Measurements from ENCODE around the gene MYH10.

MYH10 gene

GRCh38 chr17:8468127-8468526 lies 162.4 kb downstream of the MYH10 start:
- DNase-seq = no peak

- no peak for DNase-seq
These were observed 163.0 kb downstream of the MYH10 start for GRCh38 chr17:8467527-8467926.

- DNase-seq = no peak
These were observed 163.7 kb downstream of the MYH10 start for GRCh38 chr17:8466873-8467272.

- DNase-seq = no peak
These were observed 164.1 kb downstream of the MYH10 start for GRCh38 chr17:8466456-8466855.

- DNase-seq = no peak
These were observed 164.8 kb downstream of the MYH10 start for GRCh38 chr17:8465759-8466158.

- no peak for DNase-seq
These were observed 165.2 kb downstream of the MYH10 start for GRCh38 chr17:8465356-8465755.

- no peak for DNase-seq
These were observed 165.6 kb downstream of the MYH10 start for GRCh38 chr17:8464941-8465340.

GRCh38 chr17:8463099-8463498 lies 167.4 kb downstream of the MYH10 start:
- no peak for DNase-seq

- DNase-seq = no peak
These were observed 168.0 kb downstream of the MYH10 start for GRCh38 chr17:8462564-8462963.

- DNase-seq = no peak
These were observed 170.7 kb downstream of the MYH10 start for GRCh38 chr17:8459831-8460230.

- no peak for DNase-seq
These were observed 171.4 kb downstream of the MYH10 start for GRCh38 chr17:8459107-8459506.

GRCh38 chr17:8458128-8458527 lies 172.4 kb downstream of the MYH10 start:
- DNase-seq = no peak

- DNase-seq = no peak
These were observed 174.8 kb downstream of the MYH10 start for GRCh38 chr17:8455665-8456209.

- DNase-seq = no peak
These were observed 177.2 kb downstream of the MYH10 start for GRCh38 chr17:8453326-8453725.

GRCh38 chr17:8451933-8452614 lies 178.5 kb downstream of the MYH10 start:
- DNase-seq = no peak

- no peak for DNase-seq
These were observed 182.2 kb downstream of the MYH10 start for GRCh38 chr17:8448310-8448709.

GRCh38 chr17:8447799-8448198 lies 182.7 kb downstream of the MYH10 start:
- no peak for DNase-seq

- no peak for DNase-seq
These were observed 185.0 kb downstream of the MYH10 start for GRCh38 chr17:8445536-8445935.

GRCh38 chr17:8444494-8444893 lies 186.0 kb downstream of the MYH10 start:
- DNase-seq = no peak

- no peak for DNase-seq
These were observed 186.8 kb downstream of the MYH10 start for GRCh38 chr17:8443756-8444155.

- no peak for DNase-seq
These were observed 188.2 kb downstream of the MYH10 start for GRCh38 chr17:8442310-8442709.

- no peak for DNase-seq
These were observed 188.8 kb downstream of the MYH10 start for GRCh38 chr17:8441690-8442089.

- DNase-seq = no peak
These were observed 190.8 kb downstream of the MYH10 start for GRCh38 chr17:8439681-8440080.

GRCh38 chr17:8438441-8438840 lies 192.1 kb downstream of the MYH10 start:
- DNase-seq = no peak

GRCh38 chr17:8436844-8437171 lies 193.7 kb downstream of the MYH10 start:
- no peak for DNase-seq

Measured in DMS153 (cell line).